Measurements from ENCODE around the gene GPR21.

Gene GPR21

GRCh38 chr9:123067136-123067535 is 33.7 kb downstream of the GPR21 start:
- no peak for DNase-seq

GRCh38 chr9:123069010-123069481 is 35.6 kb downstream of the GPR21 start:
- DNase-seq, result no peak

- no peak for DNase-seq
These were observed 36.7 kb downstream of the GPR21 start for GRCh38 chr9:123070198-123070597.

- DNase-seq, result no peak
These were observed 39.0 kb downstream of the GPR21 start for GRCh38 chr9:123072407-123072995.

- DNase-seq, result no peak
These were observed 40.0 kb downstream of the GPR21 start for GRCh38 chr9:123073441-123073840.

- DNase-seq, result no peak
These were observed 40.5 kb downstream of the GPR21 start for GRCh38 chr9:123073991-123074422.

- no peak for DNase-seq
These were observed 41.2 kb downstream of the GPR21 start for GRCh38 chr9:123074628-123075027.

GRCh38 chr9:123080444-123080843 is 47.0 kb downstream of the GPR21 start:
- no peak for DNase-seq

GRCh38 chr9:123081824-123082223 is 48.4 kb downstream of the GPR21 start:
- DNase-seq, result no peak

GRCh38 chr9:123083680-123084079 is 50.2 kb downstream of the GPR21 start:
- no peak for DNase-seq

GRCh38 chr9:123084256-123084655 is 50.8 kb downstream of the GPR21 start:
- no peak for DNase-seq
